HL-60 (cell line): ENCODE data around the gene KSR2.

Experiments used
- DNase-seq, 2 experiments: peaks; one replicate each; pipeline ENCODE4 v3.0.0-alpha.2; 2010 to 2020; ENCODE audit warnings: low read depth in 1 of 2, low spot score in 1 of 2
- H3K27ac ChIP-seq: fragments of 250-450 bp; sonication (Bioruptor Pico); replicated peaks from 2 replicates; pipeline ENCODE4 v1.5.1; 2020; ENCODE audit warnings: mild to moderate bottlenecking, moderate library complexity
- H3K27me3 ChIP-seq: fragments of 250-450 bp; sonication (Bioruptor Pico); 2 replicates; pipeline ENCODE4 v1.5.1; 2021; ENCODE audit warnings: mild to moderate bottlenecking, moderate library complexity; ENCODE audit not compliant: insufficient read depth, poor library complexity, severe bottlenecking
- H3K4me3 ChIP-seq: replicated peaks from 2 replicates; pipeline ENCODE4 v1.5.1; 2011; ENCODE audit warnings: mild to moderate bottlenecking, control low read depth, low read length; ENCODE audit not compliant: insufficient read depth
- CTCF ChIP-seq: IDR thresholded peaks from one replicate; pipeline ENCODE4 v1.5.1; 2011; ENCODE audit warnings: low read length, control low read depth, inconsistent platforms; ENCODE audit not compliant: insufficient read depth
- GABPA ChIP-seq: IDR thresholded peaks from 2 replicates; pipeline ENCODE4 v1.6.1; 2012; ENCODE audit warnings: low read depth
- POLR2AphosphoS5 ChIP-seq: IDR thresholded peaks from 2 replicates; pipeline ENCODE4 v1.6.1; 2012; ENCODE audit warnings: low read depth
- REST ChIP-seq: IDR thresholded peaks from 2 replicates; pipeline ENCODE4 v1.6.1; 2012; ENCODE audit warnings: low read depth; ENCODE audit not compliant: insufficient replicate concordance
- SPI1 ChIP-seq: IDR thresholded peaks from 2 replicates; pipeline ENCODE4 v1.6.1; 2012; ENCODE audit warnings: low read depth, mild to moderate bottlenecking, borderline replicate concordance

The KSR2 gene

DNA sequence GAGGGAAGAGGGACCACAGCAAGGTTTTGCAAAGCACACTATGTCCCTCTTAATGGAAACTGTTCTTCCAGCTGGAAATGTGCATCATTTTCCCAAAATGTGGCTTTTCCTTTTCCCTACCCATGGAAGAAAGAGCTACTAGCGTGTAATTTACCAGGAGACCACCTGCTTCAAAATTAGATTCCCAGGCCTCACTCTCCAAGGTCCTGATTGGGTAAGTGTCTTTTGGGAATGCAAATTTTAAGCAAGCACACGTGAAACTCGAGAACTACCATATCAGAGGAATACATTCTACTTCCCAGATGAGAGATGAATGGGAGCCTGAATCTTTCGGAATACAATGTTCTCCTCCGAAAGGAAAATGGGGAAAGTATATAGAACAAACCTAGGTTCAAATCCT is 405.8 kb downstream of the KSR2 start:
- Histone ChIP-seq H3K4me3 (no peak overlapping the region), H3K27ac (no peak overlapping the region), H3K27me3 (no peaks in the 10 kb centered on the region)
- no peak for DNase-seq
- no peak for TF ChIP-seq CTCF
- TF ChIP-seq SPI1, result no peak
- peak; percentile 59 for TF ChIP-seq REST

DNA sequence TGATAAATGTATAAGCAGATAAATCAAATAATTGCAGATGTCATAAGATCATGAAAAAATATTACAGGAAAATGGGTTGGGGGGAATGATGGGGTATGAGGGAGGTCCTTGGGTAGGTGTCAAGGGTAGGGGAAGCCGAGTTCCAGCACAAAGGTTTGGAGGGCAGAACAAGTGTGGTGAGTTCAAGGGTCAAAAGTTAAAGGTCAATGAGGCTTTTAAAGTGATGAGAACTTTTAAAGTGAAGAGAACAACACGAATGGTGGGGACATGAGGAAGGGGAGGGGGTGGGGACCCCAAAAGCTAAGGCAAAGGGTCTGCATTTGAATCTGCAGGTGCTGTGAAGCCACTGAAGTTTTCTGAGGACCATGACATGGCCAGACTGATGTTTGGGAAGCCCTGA is 406.8 kb downstream of the KSR2 start:
- Histone ChIP-seq H3K27me3 (no peaks in the 10 kb centered on the region), H3K27ac (no peak overlapping the region), H3K4me3 (no peak overlapping the region)
- no peak for DNase-seq
- TF ChIP-seq REST (no peak), CTCF (no peak), GABPA (no peak), SPI1 (no peak), POLR2AphosphoS5 (no peak)

GRCh38 chr12:117559978-117560377 is 408.8 kb downstream of the KSR2 start:
- DNase-seq, result no peak
- Histone ChIP-seq H3K4me3 (no peak overlapping the region), H3K27me3 (no peaks in the 10 kb centered on the region), H3K27ac (no peak overlapping the region)
- TF ChIP-seq GABPA (no peak), POLR2AphosphoS5 (no peak), SPI1 (no peak), REST (no peak), CTCF (no peak)
